Cerebellar cortex (tissue), 1 donor: Measurements from ENCODE around the gene SH3GL3.
A peak's percentile ranks its signal among the peaks of the same experiment; 100 is the strongest.

ENCODE experiments used
- DNase-seq: peaks from one replicate; pipeline ENCODE4 v3.0.0-alpha.2; 2015; ENCODE audit warnings: low spot score

SH3GL3 gene

DNA sequence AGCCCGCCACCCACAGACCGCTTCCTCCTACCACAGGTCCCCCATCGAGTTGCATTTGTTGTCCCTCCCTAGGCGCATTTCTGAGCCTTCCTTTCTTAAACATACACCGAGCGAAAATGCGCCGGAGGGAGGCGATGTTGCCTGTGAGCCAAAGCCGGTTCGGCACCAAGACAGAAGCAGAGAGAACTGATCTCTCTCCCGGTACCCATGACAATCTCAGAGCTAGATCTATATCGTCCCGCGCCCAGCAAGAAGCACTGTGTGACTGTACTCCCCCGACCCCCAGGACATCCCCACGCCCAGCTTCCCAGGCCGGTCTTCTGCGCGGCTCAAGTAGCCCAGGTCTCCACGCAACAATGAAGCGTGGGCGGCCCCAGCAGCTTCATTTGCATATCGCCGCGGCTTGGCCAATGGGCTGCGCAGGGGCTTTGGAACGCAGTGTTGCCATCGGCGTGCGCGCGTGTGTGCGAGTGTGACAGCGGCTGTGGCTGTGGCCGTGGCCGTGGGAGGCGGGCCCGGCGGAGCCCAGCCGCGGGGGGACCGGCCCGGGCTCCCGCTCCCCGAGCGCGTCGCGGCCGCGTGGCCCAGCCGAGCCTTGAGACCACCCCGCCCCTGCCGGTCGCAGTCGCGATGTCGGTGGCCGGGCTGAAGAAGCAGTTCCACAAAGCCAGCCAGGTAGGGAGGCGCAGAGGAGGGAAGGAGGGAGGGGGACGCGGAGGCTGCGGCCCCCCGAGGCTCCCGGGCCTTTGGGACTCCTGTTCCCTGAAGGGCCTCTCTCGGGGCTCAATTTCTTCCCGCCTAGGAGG lies at the start of gene SH3GL3:
TSS of gene SH3GL3 (plus strand) at position 438 of the 806 bp plus-strand sequence. CDS start at position 631, 193 bp downstream.
- DNase-seq: peak; percentile 89

DNA sequence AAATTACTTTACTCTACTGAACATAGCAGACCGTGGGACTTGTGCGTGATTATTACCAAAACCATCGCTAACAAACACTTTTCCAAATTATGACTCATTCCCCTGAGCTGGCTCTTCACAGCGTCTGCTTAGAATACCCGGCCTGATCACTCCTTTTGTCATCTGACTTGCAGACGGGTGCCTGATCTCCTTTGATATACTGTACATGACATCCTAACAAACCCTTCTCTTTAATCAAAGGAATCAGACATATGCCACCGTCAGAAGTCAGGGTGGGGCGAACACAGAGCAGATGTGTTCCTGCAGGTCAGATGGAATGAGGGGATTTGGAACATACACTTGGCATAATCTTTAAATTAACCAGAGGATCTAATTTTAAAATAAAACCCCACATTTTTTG lies 48.5 kb upstream of the SH3GL3 start:
- DNase-seq: no peak

GRCh38 chr15:83404121-83404520 lies 43.0 kb upstream of the SH3GL3 start:
- DNase-seq: no peak

DNA sequence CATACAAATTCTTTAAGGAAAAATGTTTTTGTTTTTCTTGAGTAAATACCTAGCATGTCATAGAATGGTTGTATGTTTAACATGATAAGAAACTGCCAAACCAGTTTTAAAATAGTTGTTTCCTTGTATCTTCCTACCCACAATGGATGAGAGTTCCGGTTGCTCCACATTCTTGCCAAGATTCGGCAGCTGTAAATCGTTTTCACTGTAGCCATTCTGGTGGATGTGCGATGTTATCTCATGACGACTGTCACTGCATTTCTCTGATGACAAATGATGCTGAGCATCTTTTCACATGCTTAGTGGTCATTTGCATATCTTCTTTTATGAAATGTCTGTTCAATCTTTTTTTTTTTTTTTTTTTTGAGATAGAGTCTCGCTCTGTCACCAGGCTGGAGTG lies 36.6 kb upstream of the SH3GL3 start:
- DNase-seq: no peak

GRCh38 chr15:83413054-83413719 lies 34.0 kb upstream of the SH3GL3 start:
- DNase-seq: no peak

GRCh38 chr15:83422081-83422480 lies 25.1 kb upstream of the SH3GL3 start:
- no peak for DNase-seq

- DNase-seq: no peak
Measured at GRCh38 chr15:83422541-83422940, 24.6 kb upstream of the SH3GL3 start.

- no peak for DNase-seq
Measured at GRCh38 chr15:83424101-83424500, 23.0 kb upstream of the SH3GL3 start.

DNA sequence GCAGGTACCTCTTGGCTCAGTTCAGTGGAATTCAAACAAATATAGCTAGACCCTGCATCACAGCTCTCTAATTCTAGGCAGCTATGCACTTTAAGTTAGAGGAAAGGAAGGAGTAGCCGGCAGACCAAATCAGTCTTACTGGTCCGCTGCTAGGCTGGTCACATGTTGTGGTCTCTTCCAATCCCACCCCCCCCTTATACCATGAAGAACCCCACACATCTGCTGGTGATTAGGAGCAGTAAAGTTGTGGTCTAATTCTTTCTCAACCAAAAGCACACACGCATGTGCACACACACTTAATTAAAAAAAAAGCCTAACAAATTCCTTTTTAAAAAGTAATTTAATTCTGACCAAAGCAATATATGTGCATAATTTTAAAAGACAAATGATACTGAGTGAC lies 16.7 kb upstream of the SH3GL3 start:
- no peak for DNase-seq

- no peak for DNase-seq
Measured at GRCh38 chr15:83431521-83431920, 15.6 kb upstream of the SH3GL3 start.

- no peak for DNase-seq
Measured at GRCh38 chr15:83435202-83435601, 11.9 kb upstream of the SH3GL3 start.

- DNase-seq: no peak
Measured at GRCh38 chr15:83435782-83436181, 11.4 kb upstream of the SH3GL3 start.

DNA sequence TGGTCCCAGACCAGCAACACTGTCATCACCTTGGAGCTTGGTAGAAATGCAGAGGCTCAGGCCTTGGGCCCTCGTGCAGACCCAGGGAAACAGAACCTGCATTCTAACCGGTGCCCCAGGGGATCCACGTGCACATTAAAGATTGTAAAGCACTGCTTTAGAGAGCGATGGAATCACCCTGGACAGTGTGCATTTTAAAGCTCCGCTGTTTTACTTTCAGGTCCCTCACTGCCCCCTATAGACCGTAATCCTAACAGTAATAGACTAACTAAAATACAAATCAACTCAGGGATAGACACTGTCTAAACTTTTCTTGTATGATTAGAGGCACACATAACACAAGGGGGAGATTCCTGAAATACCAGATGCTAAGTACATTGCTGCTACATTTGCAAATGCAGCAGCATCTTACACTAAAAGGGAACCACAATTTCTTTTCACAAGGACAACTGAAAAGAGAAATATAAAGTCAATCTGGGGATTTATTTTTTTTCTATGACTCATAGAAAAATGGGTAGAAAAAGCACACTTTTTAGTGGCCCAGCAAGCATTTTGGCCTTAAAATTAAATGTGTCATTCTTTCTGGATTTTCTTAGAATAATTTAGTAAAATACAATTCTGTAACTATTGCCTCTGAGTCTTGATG lies 10.5 kb upstream of the SH3GL3 start:
- DNase-seq: peak; percentile 29

GRCh38 chr15:83443076-83443847 lies 3.9 kb upstream of the SH3GL3 start:
- DNase-seq: no peak

DNA sequence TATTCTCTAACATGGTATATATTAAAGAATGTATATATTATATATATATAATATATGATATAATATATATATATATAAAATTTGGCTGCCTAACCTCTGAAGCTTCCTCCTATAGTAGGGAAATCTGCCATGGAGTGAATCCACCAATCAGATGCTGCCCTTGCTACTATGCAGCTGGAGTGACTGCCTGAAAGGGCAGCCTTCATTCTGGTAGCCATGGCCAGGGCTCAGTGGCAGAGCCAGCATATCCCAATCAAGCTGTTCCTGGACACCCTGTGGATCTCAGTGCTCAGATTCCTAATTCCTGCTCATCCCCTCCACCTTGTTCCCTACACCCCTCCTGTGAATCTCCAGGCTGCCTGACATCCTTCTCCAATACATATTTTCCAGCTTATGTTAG lies 2.2 kb upstream of the SH3GL3 start:
- DNase-seq: no peak

DNA sequence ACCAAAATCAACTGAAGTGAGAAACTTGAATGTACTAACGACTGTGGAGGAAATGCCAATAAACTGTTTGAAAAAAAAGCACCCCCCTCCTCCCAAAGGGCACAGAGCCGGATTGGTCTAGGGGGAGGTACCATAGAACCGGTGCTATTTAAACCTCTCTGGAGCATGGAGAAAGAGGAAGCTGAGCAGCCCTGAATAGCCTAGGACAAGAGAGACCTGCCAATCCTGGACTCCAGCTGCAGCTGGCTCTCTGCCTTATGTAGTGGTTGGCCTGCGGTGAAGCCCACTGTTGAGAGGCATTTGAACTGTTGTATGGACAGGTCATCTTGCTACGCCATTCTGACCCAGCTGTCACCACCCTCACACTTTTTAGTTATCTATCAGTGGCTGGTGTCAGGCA lies 1.5 kb upstream of the SH3GL3 start:
- no peak for DNase-seq

DNA sequence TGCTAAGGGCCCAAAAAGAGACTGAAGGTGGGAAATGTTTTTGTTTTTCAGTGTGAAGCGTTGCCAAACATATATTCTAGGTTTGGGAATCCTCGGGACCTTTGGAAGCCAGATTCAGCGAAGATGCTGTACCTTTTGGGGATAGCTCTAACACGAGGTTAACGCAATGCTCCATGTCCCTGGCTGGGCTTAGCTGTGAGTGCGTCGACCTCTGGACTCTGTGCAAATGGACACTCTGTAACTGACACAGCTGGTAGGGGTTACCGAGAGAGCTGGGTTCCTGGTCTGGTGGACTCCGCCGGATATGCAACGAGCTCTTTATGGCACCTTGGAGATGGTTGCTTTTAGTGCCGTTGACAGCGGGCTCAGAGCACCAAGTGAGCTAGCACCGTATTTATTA lies 724 bp upstream of the SH3GL3 start:
- no peak for DNase-seq

- peak; percentile 16 for DNase-seq
Measured at GRCh38 chr15:83449250-83449671, 2.1 kb downstream of the SH3GL3 start.

DNA sequence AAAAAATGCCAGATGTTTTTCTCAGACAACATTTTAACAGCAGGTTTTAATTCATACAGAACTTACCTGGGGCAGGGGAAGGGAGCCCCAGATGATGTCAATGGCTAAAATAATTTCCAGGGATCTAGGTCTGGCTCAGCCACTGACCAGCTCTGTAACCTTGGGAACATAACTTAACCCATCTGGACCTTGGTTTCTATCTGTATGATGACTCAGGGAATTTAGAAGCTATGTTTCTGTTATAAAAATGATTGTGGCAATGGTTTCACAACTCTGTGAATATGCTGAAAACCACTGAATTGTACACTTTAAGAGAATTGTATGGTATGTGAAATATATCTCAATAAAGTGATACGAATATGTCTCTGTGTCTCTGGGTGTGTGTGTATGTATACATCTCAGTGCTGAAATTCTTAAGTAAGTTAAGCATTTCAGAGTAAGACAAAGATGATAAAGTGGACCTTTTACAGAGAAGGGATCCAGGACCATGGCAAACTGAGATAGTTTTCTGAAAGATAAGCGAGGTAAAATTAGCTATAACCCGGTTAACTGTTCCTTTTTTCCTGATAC lies 2.9 kb downstream of the SH3GL3 start:
- no peak for DNase-seq

GRCh38 chr15:83457149-83457548 lies 10.0 kb downstream of the SH3GL3 start:
- no peak for DNase-seq

DNA sequence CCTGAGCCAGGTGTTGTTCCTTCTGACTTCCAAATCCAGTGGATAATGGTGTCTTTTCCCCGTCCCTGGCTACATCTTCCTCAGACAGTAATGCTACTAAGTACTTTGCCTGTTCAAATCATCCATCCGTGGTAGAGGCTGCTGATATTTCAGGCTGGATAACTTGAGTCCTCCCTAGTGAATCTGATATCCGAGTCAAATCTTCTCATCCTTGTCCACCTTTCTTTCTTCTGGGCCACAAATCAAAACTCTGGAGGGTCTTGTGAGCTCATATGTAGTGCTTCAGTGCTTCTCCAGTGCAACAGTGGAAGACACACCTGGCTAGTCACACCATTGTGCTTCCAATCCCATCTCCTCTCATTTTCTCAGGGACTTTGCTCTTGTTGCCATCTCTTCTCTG lies 11.2 kb downstream of the SH3GL3 start:
- no peak for DNase-seq

- no peak for DNase-seq
Measured at GRCh38 chr15:83462026-83462425, 14.9 kb downstream of the SH3GL3 start.
